Kidney (tissue), 14 donors: ENCODE results near the gene FRMD3. TPM values are rescaled to one million over a fixed set of nuclear protein-coding genes. Genes with fewer than 3 reads are reported as not detected.

Experiments
- DNase-seq, 5 donors: peaks; one replicate each; pipeline ENCODE4 v3.0.0-alpha.2; 2013 to 2020
- FAIRE-seq: peaks from 2 replicates; lab custom pipeline; 2012; peaks lifted over from hg19 to GRCh38; lab: Jason Lieb, UNC
- H3K27ac ChIP-seq, 2 donors: one replicate each; pipeline ENCODE4 v1.7.0; 2013; ENCODE audit warnings: low read depth in 2 of 2, low read length in 2 of 2, inconsistent platforms in 1 of 2
- H3K27me3 ChIP-seq: one replicate; pipeline ENCODE4 v1.7.1; 2013; ENCODE audit warnings: low read length, inconsistent platforms; ENCODE audit not compliant: control insufficient read depth, insufficient read depth
- H3K36me3 ChIP-seq, 3 donors: one replicate each; pipeline versions ENCODE4 v1.7.0 to v1.7.1; 2013; ENCODE audit warnings: low read length in 3 of 3, control low read depth in 1 of 3, inconsistent platforms in 1 of 3; ENCODE audit not compliant: insufficient read depth in 3 of 3, control insufficient read depth in 2 of 3
- H3K4me1 ChIP-seq, 3 donors: one replicate each; pipeline versions ENCODE4 v1.7.0 to v1.7.1; 2013; ENCODE audit warnings: low read length in 3 of 3, inconsistent platforms in 1 of 3, low read depth in 1 of 3; ENCODE audit not compliant: control insufficient read depth in 2 of 3, insufficient read depth in 2 of 3
- H3K4me3 ChIP-seq, 3 donors: one replicate each; pipeline versions ENCODE4 v1.7.0 to v1.8.1; 2013; ENCODE audit warnings: low read length in 3 of 3, control low read depth in 1 of 3, inconsistent platforms in 1 of 3
- H3K9ac ChIP-seq, 3 donors: one replicate each; pipeline versions ENCODE4 v1.7.0 to v1.7.1; 2013; ENCODE audit warnings: low read length in 3 of 3, control low read depth in 1 of 3, inconsistent platforms in 1 of 3
- H3K9me3 ChIP-seq, 3 donors: one replicate each; pipeline versions ENCODE4 v1.7.0 to v1.7.1; 2013; ENCODE audit warnings: low read length in 3 of 3, control low read depth in 1 of 3, inconsistent platforms in 1 of 3; ENCODE audit not compliant: control insufficient read depth in 2 of 3, insufficient read depth in 1 of 3
- intact Hi-C: fragments of 100-400 bp; cut with DNase I; formaldehyde crosslinking; loops from one replicate; pipeline ENCODE4 v1.11.1; 2022
- polyA plus RNA-seq: library from polyadenylated mRNA; stranded (reverse); fragments of 350-450 nt; fragmentation: Illumina TruSeq; extraction: RNeasy Lipid Tissue Mini Kit (QIAGEN cat#74804); gene quantifications from one replicate; pipeline ENCODE4 v1.2.3, GENCODE V29; 2014; ENCODE audit warnings: low read depth, low replicate concordance; ENCODE audit not compliant: insufficient read depth
- total RNA-seq: library from RNA; stranded (reverse); fragmentation: NEBNext Ultra II Directional; extraction: Animal tissue kit (Norgen Biotek cat#: 25700); gene quantifications from one replicate; pipeline ENCODE4 v1.2.1, GENCODE V29; 2021
- TF ChIP-seq, protein P1 (sequence below): IDR thresholded peaks from 3 replicates; pipeline ENCODE4 v1.5.1; 2012; ENCODE audit warnings: mild to moderate bottlenecking, moderate library complexity, borderline replicate concordance; ENCODE audit not compliant: insufficient read depth; ENCODE audit errors: extremely low read depth
- donor health status: control.
- donor health status: control.
- donor health status: control.
- donor health status: control.
- donor health status: control.
- donor health status: DM: yes; HTN: yes; CAD: no.
- donor health status: Normal renal cell carcinoma (clear cell type).

The FRMD3 gene
- total and polyA plus RNA-seq, 2 donors from 2014 or later = 9.9 to 11.0 TPM

DNA sequence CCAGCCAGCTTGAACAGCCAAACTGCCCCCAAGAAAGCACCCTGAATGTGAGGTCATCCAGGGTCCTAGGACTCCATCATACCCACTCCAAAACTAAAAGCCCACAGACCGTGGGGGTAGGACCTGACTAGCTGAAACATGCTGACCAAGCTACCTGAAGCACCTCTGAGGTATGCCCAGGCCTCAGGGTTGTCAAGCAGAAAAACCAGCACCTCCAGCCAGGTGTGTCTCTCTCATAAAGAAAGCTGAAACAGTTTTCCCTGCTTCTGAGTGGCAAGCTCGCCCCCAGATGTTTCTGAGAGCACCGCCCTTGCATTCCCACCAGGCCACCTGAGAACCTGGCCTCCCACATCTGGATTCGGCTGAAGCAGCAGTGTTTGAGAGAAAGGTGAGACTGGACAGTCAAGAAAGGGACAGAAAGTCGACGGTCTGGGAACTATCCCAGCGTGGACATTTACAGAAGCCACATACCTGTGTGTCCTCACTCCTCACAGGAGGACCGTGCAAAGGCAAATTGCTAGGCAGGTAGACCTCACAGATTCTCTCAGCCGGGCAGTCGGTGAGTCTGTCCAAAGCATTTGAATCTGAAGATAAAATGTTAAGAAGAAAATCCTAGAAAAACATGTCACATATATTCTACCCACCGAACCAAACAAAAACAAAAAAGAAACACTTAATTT lies 319.6 kb downstream of the FRMD3 start:
- peak in 2 of 5 donors; percentile 20 to 21 for DNase-seq
- TF ChIP-seq, protein P1, sequence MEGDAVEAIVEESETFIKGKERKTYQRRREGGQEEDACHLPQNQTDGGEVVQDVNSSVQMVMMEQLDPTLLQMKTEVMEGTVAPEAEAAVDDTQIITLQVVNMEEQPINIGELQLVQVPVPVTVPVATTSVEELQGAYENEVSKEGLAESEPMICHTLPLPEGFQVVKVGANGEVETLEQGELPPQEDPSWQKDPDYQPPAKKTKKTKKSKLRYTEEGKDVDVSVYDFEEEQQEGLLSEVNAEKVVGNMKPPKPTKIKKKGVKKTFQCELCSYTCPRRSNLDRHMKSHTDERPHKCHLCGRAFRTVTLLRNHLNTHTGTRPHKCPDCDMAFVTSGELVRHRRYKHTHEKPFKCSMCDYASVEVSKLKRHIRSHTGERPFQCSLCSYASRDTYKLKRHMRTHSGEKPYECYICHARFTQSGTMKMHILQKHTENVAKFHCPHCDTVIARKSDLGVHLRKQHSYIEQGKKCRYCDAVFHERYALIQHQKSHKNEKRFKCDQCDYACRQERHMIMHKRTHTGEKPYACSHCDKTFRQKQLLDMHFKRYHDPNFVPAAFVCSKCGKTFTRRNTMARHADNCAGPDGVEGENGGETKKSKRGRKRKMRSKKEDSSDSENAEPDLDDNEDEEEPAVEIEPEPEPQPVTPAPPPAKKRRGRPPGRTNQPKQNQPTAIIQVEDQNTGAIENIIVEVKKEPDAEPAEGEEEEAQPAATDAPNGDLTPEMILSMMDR = no peak
- Histone ChIP-seq H3K27ac (peak overlapping the region; percentile 7 to 14), H3K9me3 (no peaks in the 10 kb centered on the region), H3K36me3 (no peaks in the 10 kb centered on the region), H3K9ac (peak overlapping the region in 1 of 3 donors; percentile 30), H3K4me1 (peaks cover 0 to 37% (median 11%) of the 10 kb centered on the region in 3 donors), H3K4me3 (peak overlapping the region; percentile 63 to 85 (median 71)), H3K27me3 (no peaks in the 10 kb centered on the region)
- intact Hi-C loops = no loop called here
- FAIRE-seq = no peak

DNA sequence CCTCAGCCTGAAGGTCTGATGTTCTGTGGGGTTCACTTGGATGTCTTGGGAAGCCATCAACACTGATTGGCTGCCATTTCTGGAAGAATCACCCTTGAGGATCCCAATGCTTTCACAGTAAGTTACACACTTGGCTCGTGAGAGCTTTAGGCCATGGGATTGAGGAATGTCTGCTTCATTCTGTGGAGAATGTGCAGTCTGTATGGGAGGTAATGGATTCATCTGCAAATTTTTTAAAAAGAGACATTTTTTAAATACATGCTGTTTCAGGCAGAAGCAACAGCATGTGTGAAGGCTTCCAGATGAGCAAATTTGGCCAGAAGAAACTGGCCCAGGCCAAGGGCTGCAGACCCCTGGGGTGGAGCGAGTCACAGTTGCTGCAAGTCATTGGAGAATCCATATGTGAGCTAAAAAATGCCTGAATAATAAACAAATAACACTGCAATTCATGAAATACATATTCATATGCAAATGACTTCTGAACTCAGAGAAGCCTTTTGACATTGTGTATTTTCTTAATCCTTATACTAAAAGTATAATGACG lies 328.9 kb downstream of the FRMD3 start:
- Histone ChIP-seq H3K27me3 (no peaks in the 10 kb centered on the region), H3K4me1 (peaks cover 0 to 7% (median 0%) of the 10 kb centered on the region in 3 donors), H3K4me3 (no peak overlapping the region), H3K9me3 (no peaks in the 10 kb centered on the region), H3K27ac (no peak overlapping the region), H3K9ac (no peak overlapping the region), H3K36me3 (no peaks in the 10 kb centered on the region)
- TF ChIP-seq, protein P1 = no peak
- no peak for FAIRE-seq
- DNase-seq = no peak
- intact Hi-C loops = no loop called here

DNA sequence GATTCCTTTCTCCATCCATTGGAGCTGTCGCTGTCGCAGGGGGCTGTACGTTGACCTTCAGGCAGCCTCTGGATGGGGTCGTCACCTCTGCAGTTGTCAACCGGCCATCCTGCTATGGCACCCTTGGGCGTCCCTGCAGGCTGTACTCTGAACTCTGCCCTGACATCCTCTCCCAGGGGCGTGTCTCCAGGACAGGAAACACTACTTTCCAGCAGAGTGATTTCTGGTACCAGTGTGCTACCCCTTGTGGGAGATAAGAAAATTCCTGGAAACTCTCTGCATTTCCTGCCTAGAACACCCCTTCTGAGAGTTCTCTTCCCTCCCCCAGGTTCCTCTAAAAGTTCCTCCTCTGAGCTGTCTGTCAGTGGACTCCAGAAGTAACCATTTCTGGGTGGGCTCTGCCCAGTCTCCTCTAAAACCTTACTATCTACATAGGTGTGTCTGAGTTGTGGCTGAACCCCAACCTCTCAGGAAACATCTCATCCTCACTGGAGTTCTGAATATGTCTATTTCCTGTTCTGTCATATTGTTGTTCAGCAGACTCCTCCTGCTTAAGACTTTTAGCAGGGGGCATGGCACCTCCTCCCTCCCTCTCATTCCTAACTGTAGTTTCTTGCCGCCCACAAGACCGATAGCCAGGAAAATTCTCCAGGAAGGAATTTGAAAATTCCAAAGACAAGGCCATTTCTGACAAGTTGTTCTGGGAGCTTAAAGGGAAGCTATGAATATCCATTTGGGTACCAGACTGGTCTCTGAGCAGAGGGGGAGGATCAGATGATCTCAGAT lies 329.9 kb downstream of the FRMD3 start:
- no peaks in the 10 kb centered on the region for H3K9me3 ChIP-seq
- no peak overlapping the region for H3K27ac ChIP-seq
- intact Hi-C loops = no loop called here

More for the DNA sequence above, 329.9 kb downstream of the FRMD3 start:
- no peaks in the 10 kb centered on the region for H3K27me3 ChIP-seq
- H3K4me1 ChIP-seq = peaks cover 0 to 7% (median 0%) of the 10 kb centered on the region in 3 donors
- DNase-seq = peak in 1 of 5 donors; percentile 24
- H3K4me3 ChIP-seq = no peak overlapping the region
- H3K9ac ChIP-seq = no peak overlapping the region
- TF ChIP-seq, protein P1 = no peak
- no peak for FAIRE-seq
- H3K36me3 ChIP-seq = no peaks in the 10 kb centered on the region
